Measurements from ENCODE around the gene DISC1.

Gene DISC1

DNA sequence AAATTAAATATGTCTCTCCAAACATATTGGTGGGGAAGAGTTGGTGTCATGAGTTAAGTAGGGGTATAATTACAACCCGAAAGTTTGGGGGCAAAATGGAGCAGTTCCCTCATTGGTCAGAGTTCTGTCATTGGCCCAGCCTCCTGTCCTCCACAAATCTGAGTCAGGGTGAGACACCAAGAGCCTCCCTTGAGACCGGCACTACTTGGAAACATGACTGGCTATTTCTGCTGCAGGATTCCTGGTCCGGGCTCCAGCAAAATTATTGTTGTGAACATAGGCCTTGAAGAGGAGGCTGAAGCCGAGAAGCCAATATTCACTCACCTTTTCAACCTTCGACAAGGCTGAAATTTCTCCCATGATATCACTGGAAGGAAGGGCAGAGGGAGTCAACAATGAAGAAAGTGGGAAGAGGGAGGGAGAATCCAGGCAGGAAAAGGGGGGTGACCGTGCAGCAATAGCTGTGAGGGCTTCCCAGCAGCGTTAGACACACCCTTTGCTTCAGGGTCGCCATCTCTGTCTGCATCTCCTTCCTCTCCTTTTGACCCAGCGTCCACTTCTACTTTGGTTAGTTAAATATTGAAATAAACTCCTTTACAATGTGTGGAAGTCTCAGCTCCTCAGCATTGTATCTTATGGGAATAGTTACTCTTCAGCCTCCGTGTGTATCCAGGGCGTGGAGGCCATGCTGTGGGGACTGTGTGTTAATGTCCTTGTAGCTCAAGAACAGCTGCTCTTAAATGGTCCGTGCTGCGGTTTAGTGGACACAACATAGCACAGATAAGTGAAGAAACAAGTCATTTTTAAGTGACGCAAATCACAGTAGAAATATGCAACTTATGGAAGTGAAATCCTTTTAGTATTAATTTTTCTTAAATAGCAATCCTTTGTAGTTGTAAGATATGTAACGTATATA is 307.4 kb downstream of the DISC1 start:
- Histone ChIP-seq H3K36me3 (ENCODE audit: insufficient read depth, low read length) (no peaks in the 10 kb centered on the region), H3K9me2 (ENCODE audit: low read depth, low read length) (no peaks in the 10 kb centered on the region), H3K27me3 (ENCODE audit: insufficient read depth, low read length) (no peaks in the 10 kb centered on the region; the same call in 1 of the 2 replicates), H3K4me1 (ENCODE audit: insufficient read depth, low read length, severe bottlenecking) (no peaks in the 10 kb centered on the region), H3K9ac (ENCODE audit: low read length) (no peak overlapping the region), H3F3A (ENCODE audit: insufficient read depth, low read length) (no peaks in the 10 kb centered on the region), H3K4me3 (ENCODE audit: low read depth, low read length, poor library complexity, severe bottlenecking) (no peak overlapping the region), H3K4me2 (ENCODE audit: low read length) (no peak overlapping the region), H3K9me3 (ENCODE audit: low read length) (0 out of 2 replicates have a peak, but pooled peaks cover 4% of the 10 kb centered on the region), H3K79me2 (ENCODE audit: insufficient read depth, low read length) (no peaks in the 10 kb centered on the region), H4K20me1 (ENCODE audit: insufficient read depth, low read length) (no peaks in the 10 kb centered on the region), H2AFZ (ENCODE audit: low read length) (no peak overlapping the region), H3K27ac (ENCODE audit: low read depth, low read length, poor library complexity, severe bottlenecking) (no peak overlapping the region)
- TF ChIP-seq, protein P1, sequence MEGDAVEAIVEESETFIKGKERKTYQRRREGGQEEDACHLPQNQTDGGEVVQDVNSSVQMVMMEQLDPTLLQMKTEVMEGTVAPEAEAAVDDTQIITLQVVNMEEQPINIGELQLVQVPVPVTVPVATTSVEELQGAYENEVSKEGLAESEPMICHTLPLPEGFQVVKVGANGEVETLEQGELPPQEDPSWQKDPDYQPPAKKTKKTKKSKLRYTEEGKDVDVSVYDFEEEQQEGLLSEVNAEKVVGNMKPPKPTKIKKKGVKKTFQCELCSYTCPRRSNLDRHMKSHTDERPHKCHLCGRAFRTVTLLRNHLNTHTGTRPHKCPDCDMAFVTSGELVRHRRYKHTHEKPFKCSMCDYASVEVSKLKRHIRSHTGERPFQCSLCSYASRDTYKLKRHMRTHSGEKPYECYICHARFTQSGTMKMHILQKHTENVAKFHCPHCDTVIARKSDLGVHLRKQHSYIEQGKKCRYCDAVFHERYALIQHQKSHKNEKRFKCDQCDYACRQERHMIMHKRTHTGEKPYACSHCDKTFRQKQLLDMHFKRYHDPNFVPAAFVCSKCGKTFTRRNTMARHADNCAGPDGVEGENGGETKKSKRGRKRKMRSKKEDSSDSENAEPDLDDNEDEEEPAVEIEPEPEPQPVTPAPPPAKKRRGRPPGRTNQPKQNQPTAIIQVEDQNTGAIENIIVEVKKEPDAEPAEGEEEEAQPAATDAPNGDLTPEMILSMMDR (IDR thresholded peaks at IDR 0.05; ENCODE audit: low read length): no peak
- TF ChIP-seq EZH2 (IDR thresholded peaks at IDR 0.05; ENCODE audit: borderline replicate concordance, low read length): no peak

DNA sequence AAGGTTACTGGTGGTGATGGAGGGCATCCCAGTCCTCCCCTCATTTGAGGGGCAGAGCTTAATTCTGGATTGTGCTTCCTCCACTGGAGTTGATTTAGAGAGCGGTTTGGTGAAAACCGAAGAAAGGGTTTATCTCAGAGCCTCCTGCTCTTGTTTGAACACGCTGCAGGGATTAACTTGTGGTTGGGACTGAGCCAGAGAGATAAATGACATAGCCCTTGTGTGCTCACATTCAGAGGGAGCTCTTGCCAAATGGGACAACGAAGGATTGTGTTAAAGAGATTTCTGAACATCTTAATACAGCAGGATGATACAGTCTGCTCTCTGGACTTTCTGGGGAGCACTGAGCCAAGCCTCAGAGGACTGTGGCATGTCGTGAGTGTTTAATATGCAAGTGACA is 308.2 kb downstream of the DISC1 start:
- 0 out of 2 replicates have a peak, but pooled peaks cover 4% of the 10 kb centered on the region for H3K9me3 ChIP-seq (ENCODE audit: low read length)

DNA sequence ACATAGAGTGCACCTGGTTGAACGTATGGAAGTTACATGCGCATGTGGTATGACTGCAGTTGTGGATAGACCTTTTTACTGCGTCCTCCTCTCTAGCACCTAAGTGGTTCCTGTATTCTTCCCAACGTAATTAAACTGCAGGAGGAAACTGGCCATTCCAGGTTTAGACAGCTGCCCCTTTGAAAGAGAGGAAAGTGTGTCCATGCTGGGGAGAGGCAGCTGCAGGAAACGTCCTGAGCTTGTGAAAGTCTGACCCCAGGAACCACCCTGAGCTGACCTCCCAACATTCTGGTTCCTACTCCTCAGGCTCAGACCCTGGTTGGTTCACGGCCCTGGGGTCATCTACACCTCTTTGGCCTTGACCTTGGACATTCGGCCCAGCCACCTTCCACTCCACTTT is 309.3 kb downstream of the DISC1 start:
- Histone ChIP-seq H2AFZ (ENCODE audit: low read length) (no peak overlapping the region), H3K9ac (ENCODE audit: low read length) (no peak overlapping the region), H3K36me3 (ENCODE audit: insufficient read depth, low read length) (no peaks in the 10 kb centered on the region), H3K27ac (ENCODE audit: low read depth, low read length, poor library complexity, severe bottlenecking) (no peak overlapping the region), H3F3A (ENCODE audit: insufficient read depth, low read length) (no peaks in the 10 kb centered on the region), H3K9me3 (ENCODE audit: low read length) (0 out of 2 replicates have a peak, but pooled peaks cover 4% of the 10 kb centered on the region), H3K4me2 (ENCODE audit: low read length) (no peak overlapping the region), H4K20me1 (ENCODE audit: insufficient read depth, low read length) (no peaks in the 10 kb centered on the region), H3K4me1 (ENCODE audit: insufficient read depth, low read length, severe bottlenecking) (no peaks in the 10 kb centered on the region), H3K4me3 (ENCODE audit: low read depth, low read length, poor library complexity, severe bottlenecking) (no peak overlapping the region), H3K9me2 (ENCODE audit: low read depth, low read length) (no peaks in the 10 kb centered on the region), H3K27me3 (ENCODE audit: insufficient read depth, low read length) (no peaks in the 10 kb centered on the region; the same call in 1 of the 2 replicates), H3K79me2 (ENCODE audit: insufficient read depth, low read length) (no peaks in the 10 kb centered on the region)
- TF ChIP-seq, protein P1 (IDR thresholded peaks at IDR 0.05; ENCODE audit: low read length): no peak
- TF ChIP-seq EZH2 (IDR thresholded peaks at IDR 0.05; ENCODE audit: borderline replicate concordance, low read length): no peak

More for the DNA sequence above, 308.2 kb downstream of the DISC1 start:
- Histone ChIP-seq H3K4me1 (ENCODE audit: insufficient read depth, low read length, severe bottlenecking) (no peaks in the 10 kb centered on the region), H3K79me2 (ENCODE audit: insufficient read depth, low read length) (no peaks in the 10 kb centered on the region), H3K4me2 (ENCODE audit: low read length) (no peak overlapping the region), H3F3A (ENCODE audit: insufficient read depth, low read length) (no peaks in the 10 kb centered on the region), H3K27me3 (ENCODE audit: insufficient read depth, low read length) (no peaks in the 10 kb centered on the region; the same call in 1 of the 2 replicates), H3K27ac (ENCODE audit: low read depth, low read length, poor library complexity, severe bottlenecking) (no peak overlapping the region), H2AFZ (ENCODE audit: low read length) (no peak overlapping the region), H4K20me1 (ENCODE audit: insufficient read depth, low read length) (no peaks in the 10 kb centered on the region), H3K4me3 (ENCODE audit: low read depth, low read length, poor library complexity, severe bottlenecking) (no peak overlapping the region), H3K9ac (ENCODE audit: low read length) (no peak overlapping the region), H3K9me2 (ENCODE audit: low read depth, low read length) (no peaks in the 10 kb centered on the region), H3K36me3 (ENCODE audit: insufficient read depth, low read length) (no peaks in the 10 kb centered on the region)
- no peak for TF ChIP-seq EZH2 (IDR thresholded peaks at IDR 0.05; ENCODE audit: borderline replicate concordance, low read length)
- TF ChIP-seq, protein P1 (IDR thresholded peaks at IDR 0.05; ENCODE audit: low read length): no peak

Measured in OCI-LY1 (cell line).